Left forelimb (tissue), 1 donor: Measurements from ENCODE around the gene MAP4K4.
A peak's percentile ranks its signal among the peaks of the same experiment; 100 is the strongest.

ENCODE experiments used
- DNase-seq: peaks from one replicate; pipeline ENCODE4 v3.0.0-alpha.2; 2018; ENCODE audit warnings: low spot score

The MAP4K4 gene

DNA sequence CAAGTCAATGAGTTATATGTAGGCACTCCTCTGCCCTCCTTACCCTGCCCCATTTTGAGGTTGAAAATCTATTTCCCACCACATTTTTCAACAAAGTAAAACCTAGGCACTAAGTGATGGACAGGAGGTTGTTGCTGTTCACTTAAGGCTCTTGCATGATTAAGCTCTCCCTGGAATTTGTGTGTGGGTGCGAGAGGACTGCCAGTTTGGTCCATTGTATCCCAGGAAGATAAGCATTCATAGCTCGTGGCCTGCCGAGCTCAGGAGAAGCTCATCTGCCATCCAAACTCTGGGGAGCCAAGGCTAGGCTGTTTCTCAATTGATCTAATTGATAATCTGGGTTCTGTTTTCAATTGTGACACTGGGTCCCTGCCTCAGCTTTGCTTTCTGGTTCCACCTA, 4.7 kb upstream of the MAP4K4 start:
- no peak for DNase-seq

GRCh38 chr2:101693991-101694588, 3.4 kb upstream of the MAP4K4 start:
- no peak for DNase-seq

- no peak for DNase-seq
These were observed 1.0 kb upstream of the MAP4K4 start for GRCh38 chr2:101696272-101697123.

DNA sequence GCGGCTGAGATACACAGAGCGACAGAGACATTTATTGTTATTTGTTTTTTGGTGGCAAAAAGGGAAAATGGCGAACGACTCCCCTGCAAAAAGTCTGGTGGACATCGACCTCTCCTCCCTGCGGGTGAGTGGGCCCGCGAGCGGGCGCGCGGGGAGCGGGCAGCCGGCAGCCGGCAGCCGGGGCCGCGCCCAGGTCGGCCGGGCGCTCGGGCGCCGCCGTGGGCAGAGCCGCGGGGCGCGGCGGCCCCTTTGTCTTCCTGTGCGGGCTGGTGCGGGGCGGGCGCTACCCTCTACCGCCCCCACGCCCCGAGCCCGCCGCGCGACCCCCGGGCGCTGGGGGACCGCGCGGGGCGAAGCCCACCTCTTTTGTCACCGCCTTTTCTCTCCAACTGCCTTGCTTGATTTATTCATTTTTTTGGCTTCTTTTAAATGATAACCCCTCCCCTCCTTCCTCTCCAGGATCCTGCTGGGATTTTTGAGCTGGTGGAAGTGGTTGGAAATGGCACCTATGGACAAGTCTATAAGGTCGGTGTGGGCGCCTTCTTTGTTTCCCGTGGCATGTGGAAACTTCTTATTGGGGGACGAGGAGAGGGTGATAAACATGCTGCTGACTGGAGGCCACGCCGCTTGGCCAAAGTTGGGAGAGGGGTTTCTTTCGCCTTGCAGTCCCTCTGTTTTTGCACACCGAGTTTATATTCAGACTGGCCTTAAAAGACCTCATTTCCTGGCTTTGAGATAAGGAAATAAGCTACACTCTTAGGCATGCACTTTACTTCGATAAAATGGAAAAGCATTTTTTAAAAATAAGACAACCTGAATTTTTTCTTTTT, 722 bp downstream of the MAP4K4 start:
- peak; percentile 73 for DNase-seq

GRCh38 chr2:101698844-101699754, 1.6 kb downstream of the MAP4K4 start:
- DNase-seq = no peak

DNA sequence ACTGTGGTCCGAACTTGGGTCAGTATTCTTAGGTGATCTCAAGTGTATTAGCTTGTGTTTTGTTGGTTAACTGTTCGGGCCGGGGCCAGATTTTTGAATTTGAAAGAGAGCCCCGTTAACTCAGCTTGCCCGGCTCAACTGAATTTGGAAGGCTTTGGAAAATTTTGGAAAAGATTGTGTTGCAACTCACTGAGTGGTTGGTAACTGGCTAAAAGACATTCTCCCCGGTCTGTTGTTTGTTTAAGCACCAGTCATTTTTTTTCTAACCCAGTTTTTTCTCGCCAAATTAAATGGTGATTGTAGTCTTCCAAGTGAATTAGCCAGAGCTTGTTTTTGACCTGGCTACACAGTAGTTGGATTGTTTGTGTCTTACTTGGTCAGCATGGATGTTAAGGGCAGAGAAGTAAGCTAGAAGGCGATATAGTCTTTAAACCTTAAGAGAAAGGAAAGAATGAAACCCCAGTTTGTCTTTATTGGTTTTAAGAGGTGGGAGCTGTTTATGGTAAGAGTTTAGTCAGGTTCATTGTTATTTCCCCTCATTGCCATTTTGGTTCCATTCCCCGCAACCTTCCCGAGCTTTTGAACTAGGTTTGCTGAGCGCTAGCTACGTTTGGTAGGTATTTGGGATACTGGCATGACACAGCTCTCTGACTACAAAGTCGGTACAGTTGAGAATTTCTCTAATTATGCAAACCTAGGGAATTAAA, 2.4 kb downstream of the MAP4K4 start:
- no peak for DNase-seq

DNA sequence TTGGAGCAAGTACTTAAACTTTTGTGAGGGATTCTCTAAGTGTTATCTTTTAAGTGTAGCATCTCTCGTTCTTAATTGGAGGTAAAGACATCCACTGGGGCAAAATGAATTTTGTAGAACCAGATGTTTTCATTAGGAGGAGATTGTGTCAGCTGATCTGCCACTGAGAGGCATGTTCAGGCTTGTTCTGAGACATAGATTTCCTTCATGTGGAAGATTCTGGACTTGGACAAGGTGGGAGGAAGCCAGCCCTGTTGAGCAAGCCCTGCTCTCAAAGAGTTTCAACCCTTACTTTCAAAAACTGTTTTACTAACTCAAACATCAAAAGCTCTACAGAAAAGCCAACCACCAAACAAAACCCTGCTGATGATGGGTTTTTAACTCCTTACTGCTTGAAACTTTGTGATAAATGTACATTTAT, 6.5 kb downstream of the MAP4K4 start:
- no peak for DNase-seq

GRCh38 chr2:101704816-101705578, 7.5 kb downstream of the MAP4K4 start:
- DNase-seq = no peak

GRCh38 chr2:101706121-101706818, 8.8 kb downstream of the MAP4K4 start:
- DNase-seq = no peak

- DNase-seq = no peak
These were observed 9.3 kb downstream of the MAP4K4 start for GRCh38 chr2:101706819-101707177.

- no peak for DNase-seq
These were observed 12.5 kb downstream of the MAP4K4 start for GRCh38 chr2:101710036-101710435.

GRCh38 chr2:101710471-101711318, 13.2 kb downstream of the MAP4K4 start:
- no peak for DNase-seq

DNA sequence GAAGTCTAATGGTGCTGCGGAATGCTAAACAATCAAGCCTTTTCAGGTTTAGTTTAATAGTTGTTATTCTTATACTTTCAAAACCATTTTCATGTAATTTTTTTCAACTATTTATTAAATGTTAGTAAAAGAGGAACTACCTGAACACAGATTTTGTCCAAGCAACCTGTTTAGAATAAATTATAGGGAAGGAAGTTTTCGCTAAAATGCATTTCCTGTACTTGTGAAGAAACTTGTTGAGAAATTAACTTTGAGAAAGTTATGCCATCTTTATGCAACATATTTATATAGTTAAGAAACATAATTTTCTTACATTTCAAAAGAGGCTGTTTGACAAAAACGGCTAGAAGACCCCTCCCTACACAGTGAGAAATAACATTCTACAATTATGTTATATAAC, 16.6 kb downstream of the MAP4K4 start:
- DNase-seq = no peak

GRCh38 chr2:101717071-101717845, 19.8 kb downstream of the MAP4K4 start:
- DNase-seq = no peak

- no peak for DNase-seq
These were observed 21.0 kb downstream of the MAP4K4 start for GRCh38 chr2:101718479-101718878.

DNA sequence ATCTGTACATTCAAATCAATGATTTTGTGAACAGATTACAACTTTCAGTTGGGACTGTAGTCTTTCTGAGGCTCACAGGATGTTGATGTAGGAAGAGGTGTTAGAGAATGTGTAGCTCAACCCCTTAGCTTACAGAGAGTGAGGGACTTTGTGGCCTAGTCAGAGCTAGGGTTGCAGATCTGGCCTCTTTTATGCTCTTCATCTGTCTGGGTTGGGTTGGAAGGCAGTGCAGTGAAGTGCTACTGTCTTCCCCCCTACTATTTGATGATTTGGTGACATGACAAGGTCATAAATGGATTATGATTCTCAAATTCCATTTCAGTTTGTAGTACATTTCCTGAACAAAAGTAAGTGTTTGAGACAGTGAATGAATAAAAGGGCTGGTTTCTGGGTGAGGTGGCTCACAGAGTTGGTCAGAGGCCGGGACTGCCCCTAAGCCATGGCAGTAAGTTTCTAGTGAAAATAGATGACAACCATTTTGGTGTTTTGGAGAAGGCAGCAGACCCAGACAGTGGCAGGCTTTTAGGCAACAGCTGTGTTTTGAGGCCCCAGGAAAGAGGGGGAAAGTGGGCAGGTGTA, 21.6 kb downstream of the MAP4K4 start:
- DNase-seq = no peak

DNA sequence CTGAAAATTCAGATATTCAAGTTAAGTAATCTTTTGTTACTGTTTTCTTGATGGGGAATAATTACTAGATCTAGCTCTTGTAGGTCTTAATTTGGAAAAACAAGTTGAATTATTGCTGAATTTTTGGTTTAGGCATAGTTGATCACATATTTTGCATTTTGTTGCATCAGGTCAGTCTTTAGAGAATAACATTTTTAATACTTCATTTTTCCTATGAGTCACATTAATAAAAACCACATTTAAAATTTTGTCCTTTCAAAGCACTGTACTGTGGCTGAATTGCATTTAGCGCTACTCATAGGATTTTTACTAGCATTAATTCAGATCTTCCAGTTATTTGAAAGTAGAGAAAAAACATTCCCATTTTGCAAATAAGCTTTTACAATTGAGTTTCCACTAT, 23.2 kb downstream of the MAP4K4 start:
- DNase-seq = no peak

GRCh38 chr2:101722864-101723263, 25.4 kb downstream of the MAP4K4 start:
- no peak for DNase-seq
